A549 (cell line): Measurements from ENCODE around the gene APOL4. TPM values are rescaled to one million over a fixed set of nuclear protein-coding genes. Genes with fewer than 3 reads are reported as not detected.
A peak's percentile ranks its signal among the peaks of the same experiment; 100 is the strongest.

Experiments used
- ATAC-seq, 2 experiments: fragments of 200-7000 bp in 1 of 2; fragments of >200 bp in 1 of 2; cut with Nextera tagmentation in 1 of 2; cut with Tn5 transposase in 1 of 2; 3 replicates each; pipeline versions ENCODE4 v1.8.0 to v1.9.1; 2018 to 2020; ENCODE audit warnings: mild to moderate bottlenecking in 1 of 2, moderate library complexity in 1 of 2
- CTCF ChIA-PET: fragments of 300-600 bp; sonication (Branson Sonifier 250); formaldehyde crosslinking; extraction: SDS; loops from one replicate; lab custom pipeline; 2021; ENCODE audit warnings: antibody characterized with exemption, inconsistent platforms; lab: Yijun Ruan, JAX
- POLR2A ChIA-PET: fragments of 350-600 bp; formaldehyde crosslinking; extraction: SDS; loops from one replicate; lab custom pipeline; 2021; ENCODE audit warnings: antibody characterized with exemption, inconsistent platforms; lab: Yijun Ruan, JAX
- DNase-seq, 2 experiments: peaks; one replicate each; pipeline versions ENCODE4 v3.0.0 to v3.0.0-alpha.2; 2011 to 2016; ENCODE audit warnings: low read depth in 1 of 2, low spot score in 1 of 2
- FAIRE-seq: peaks from 2 replicates; lab custom pipeline; 2011; peaks lifted over from hg19 to GRCh38; lab: Jason Lieb, UNC
- H3K27ac ChIP-seq, 2 experiments: fragments of >200 bp; sonication (Bioruptor Twin); formaldehyde crosslinking; 3 replicates each; pipeline ENCODE4 v1.5.1; 2016 to 2017
- H3K4me1 ChIP-seq: fragments of >200 bp; sonication (Bioruptor Twin); formaldehyde crosslinking; 3 replicates; pipeline ENCODE4 v1.6.1; 2016
- H3K4me2 ChIP-seq: fragments of >200 bp; sonication (Bioruptor Twin); formaldehyde crosslinking; 3 replicates; pipeline ENCODE4 v1.6.1; 2016
- H3K4me3 ChIP-seq: fragments of >200 bp; sonication (Bioruptor Twin); formaldehyde crosslinking; 3 replicates; pipeline ENCODE4 v1.5.1; 2016
- H3K9me3 ChIP-seq: fragments of >200 bp; sonication (Bioruptor Twin); formaldehyde crosslinking; 3 replicates; pipeline ENCODE4 v1.6.1; 2016
- BHLHE40 ChIP-seq: IDR thresholded peaks from 2 replicates; pipeline ENCODE4 v1.6.1; 2012; ENCODE audit warnings: low read depth, low read length, inconsistent platforms
- EP300 ChIP-seq, 2 experiments: fragments of >200 bp; sonication (Bioruptor Twin); formaldehyde crosslinking; IDR thresholded peaks; 2 replicates in 1 of 2; 3 replicates in 1 of 2; pipeline ENCODE4 v1.6.1; 2016 to 2017
- HDAC2 ChIP-seq: fragments of 200-600 bp; sonication (generic); IDR thresholded peaks from 2 replicates; pipeline ENCODE4 v1.6.1; 2016
- HOXB13 ChIP-seq: fragments of 250-450 bp; sonication (Bioruptor Pico); IDR thresholded peaks from 2 replicates; pipeline ENCODE4 v1.5.0; 2020; ENCODE audit warnings: low read depth, mild to moderate bottlenecking, moderate library complexity
- HOXB5 ChIP-seq: fragments of 250-450 bp; sonication (Bioruptor Pico); IDR thresholded peaks from 2 replicates; pipeline ENCODE4 v1.5.0; 2020; ENCODE audit warnings: mild to moderate bottlenecking, moderate library complexity
- KDM1A ChIP-seq: fragments of 200-600 bp; sonication (generic); IDR thresholded peaks from 2 replicates; pipeline ENCODE4 v1.6.1; 2016; ENCODE audit warnings: low read depth, mild to moderate bottlenecking
- MYC ChIP-seq: IDR thresholded peaks from 2 replicates; pipeline ENCODE4 v1.6.1; 2012; ENCODE audit warnings: mild to moderate bottlenecking, inconsistent platforms, low read length, improper control_type of control experiment, borderline replicate concordance
- POLR2AphosphoS2 ChIP-seq: conservative IDR thresholded peaks from 2 replicates; pipeline ENCODE4 v1.6.1; 2012; ENCODE audit warnings: low read length, improper control_type of control experiment, inconsistent platforms
- WGBS: methylation state at CpG from one replicate; pipeline ENCODE4 v1.1.6; 2017; ENCODE audit errors: missing lambda C conversion rate; 5-methylcytosine and 5-hydroxymethylcytosine counted together
- polyA plus RNA-seq, 4 experiments: library from polyadenylated mRNA; depleted of rRNA in 3 of 4; stranded (reverse); fragments of >200 nt; fragmentation: RNase III in 1 of 4; extraction: RNeasy Plus Mini Kit Qiagen cat#74134 plus additional on column Dnase treatment in 1 of 4; gene quantifications; 2 replicates in 3 of 4; 3 replicates in 1 of 4; pipeline ENCODE4 v1.2.3, GENCODE V29; 2011 to 2017
- TF ChIP-seq, protein P1 (sequence below): IDR thresholded peaks from 2 replicates; pipeline ENCODE4 v1.6.1; 2012
- TF ChIP-seq, protein P2 (sequence below): fragments of >200 bp; sonication (Bioruptor Twin); formaldehyde crosslinking; IDR thresholded peaks from 3 replicates; pipeline ENCODE4 v1.5.1; 2016
- TF ChIP-seq, protein P3 (sequence below): fragments of >200 bp; sonication (Bioruptor Twin); formaldehyde crosslinking; IDR thresholded peaks from 3 replicates; pipeline ENCODE4 v1.6.1; 2016
- TF ChIP-seq, protein P4 (sequence below): fragments of 450-650 bp; IDR thresholded peaks from 2 replicates; pipeline ENCODE4 v1.6.1; 2014; ENCODE audit warnings: antibody characterized with exemption
- TF ChIP-seq, protein P5 (sequence below): fragments of 150-350 bp; IDR thresholded peaks from 2 replicates; pipeline ENCODE4 v1.6.1; 2014; ENCODE audit warnings: low read depth, mild to moderate bottlenecking, low read length
- TF ChIP-seq, protein P6 (sequence below): IDR thresholded peaks from 2 replicates; pipeline ENCODE4 v1.6.1; 2012
- TF ChIP-seq, protein P7 (sequence below): fragments of 250-450 bp; sonication (Bioruptor Pico); IDR thresholded peaks from 2 replicates; pipeline ENCODE4 v1.5.0; 2021; ENCODE audit warnings: mild to moderate bottlenecking, moderate library complexity, borderline replicate concordance
- TF ChIP-seq, protein P8 (sequence below): fragments of 200-600 bp; sonication (generic); IDR thresholded peaks from 2 replicates; pipeline ENCODE4 v1.6.1; 2016; ENCODE audit warnings: antibody characterized with exemption, mild to moderate bottlenecking, moderate library complexity

The APOL4 gene
- polyA plus RNA-seq, 2 of the 4 experiments (the other 2 are of a cell fraction): not detected

DNA sequence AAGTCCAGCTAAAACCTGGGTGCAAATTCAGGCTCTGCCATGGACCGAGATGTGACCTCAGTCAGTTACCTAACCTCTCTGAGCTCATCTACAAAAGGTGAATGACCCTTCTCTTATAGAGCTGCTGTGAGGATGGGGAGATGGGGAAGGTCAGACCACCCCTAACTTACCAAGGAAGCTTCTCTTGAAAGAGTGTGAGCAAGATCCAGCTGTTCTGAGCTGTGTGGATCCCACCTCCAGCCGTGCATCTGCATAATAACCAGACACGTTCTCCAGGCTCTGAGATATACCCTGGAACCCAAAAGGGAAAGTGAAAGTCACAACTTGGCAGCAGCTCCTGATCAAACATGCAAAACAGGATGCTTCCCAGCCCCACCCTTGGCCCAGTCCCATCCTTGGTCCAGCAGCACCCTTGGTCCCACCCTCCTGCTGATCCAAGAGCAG lies 41.1 kb downstream of the APOL4 start, which contains the start of gene APOL3:
Gene APOL3, minus strand, starts transcription at position 257 of the 444 bp plus-strand sequence. CDS start 11,700 bp downstream, outside the sequence.
- H3K4me2 ChIP-seq: no peak within 1 kb of the TSS
- H3K4me3 ChIP-seq: no peak within 1 kb of the TSS
- CTCF ChIA-PET: interaction anchor here (0.6 to 1.4 kb wide), 2 partner anchors 16 to 740 kb away, joined by 5 read pairs; no protein-coding TSS in a partner anchor
- no peak within 1 kb of the TSS for H3K27ac ChIP-seq
- WGBS: 77% methylated on average over 3 of the region's 3 CpGs
- ATAC-seq (no peak), DNase-seq (no peak), FAIRE-seq (no peak)
- H3K4me1 ChIP-seq: no peaks in the 10 kb centered on the region
- H3K9me3 ChIP-seq: no peaks in the 10 kb centered on the region
- TF ChIP-seq, protein P1, sequence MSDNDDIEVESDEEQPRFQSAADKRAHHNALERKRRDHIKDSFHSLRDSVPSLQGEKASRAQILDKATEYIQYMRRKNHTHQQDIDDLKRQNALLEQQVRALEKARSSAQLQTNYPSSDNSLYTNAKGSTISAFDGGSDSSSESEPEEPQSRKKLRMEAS: no peak
- TF ChIP-seq, protein P2, sequence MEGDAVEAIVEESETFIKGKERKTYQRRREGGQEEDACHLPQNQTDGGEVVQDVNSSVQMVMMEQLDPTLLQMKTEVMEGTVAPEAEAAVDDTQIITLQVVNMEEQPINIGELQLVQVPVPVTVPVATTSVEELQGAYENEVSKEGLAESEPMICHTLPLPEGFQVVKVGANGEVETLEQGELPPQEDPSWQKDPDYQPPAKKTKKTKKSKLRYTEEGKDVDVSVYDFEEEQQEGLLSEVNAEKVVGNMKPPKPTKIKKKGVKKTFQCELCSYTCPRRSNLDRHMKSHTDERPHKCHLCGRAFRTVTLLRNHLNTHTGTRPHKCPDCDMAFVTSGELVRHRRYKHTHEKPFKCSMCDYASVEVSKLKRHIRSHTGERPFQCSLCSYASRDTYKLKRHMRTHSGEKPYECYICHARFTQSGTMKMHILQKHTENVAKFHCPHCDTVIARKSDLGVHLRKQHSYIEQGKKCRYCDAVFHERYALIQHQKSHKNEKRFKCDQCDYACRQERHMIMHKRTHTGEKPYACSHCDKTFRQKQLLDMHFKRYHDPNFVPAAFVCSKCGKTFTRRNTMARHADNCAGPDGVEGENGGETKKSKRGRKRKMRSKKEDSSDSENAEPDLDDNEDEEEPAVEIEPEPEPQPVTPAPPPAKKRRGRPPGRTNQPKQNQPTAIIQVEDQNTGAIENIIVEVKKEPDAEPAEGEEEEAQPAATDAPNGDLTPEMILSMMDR: no peak
- TF ChIP-seq EP300 (IDR thresholded peaks at IDR 0.05) (no peak), KDM1A (no peak)
- TF ChIP-seq, protein P3, sequence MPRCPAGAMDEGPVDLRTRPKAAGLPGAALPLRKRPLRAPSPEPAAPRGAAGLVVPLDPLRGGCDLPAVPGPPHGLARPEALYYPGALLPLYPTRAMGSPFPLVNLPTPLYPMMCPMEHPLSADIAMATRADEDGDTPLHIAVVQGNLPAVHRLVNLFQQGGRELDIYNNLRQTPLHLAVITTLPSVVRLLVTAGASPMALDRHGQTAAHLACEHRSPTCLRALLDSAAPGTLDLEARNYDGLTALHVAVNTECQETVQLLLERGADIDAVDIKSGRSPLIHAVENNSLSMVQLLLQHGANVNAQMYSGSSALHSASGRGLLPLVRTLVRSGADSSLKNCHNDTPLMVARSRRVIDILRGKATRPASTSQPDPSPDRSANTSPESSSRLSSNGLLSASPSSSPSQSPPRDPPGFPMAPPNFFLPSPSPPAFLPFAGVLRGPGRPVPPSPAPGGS: no peak
- POLR2A ChIA-PET: no interaction called here

DNA sequence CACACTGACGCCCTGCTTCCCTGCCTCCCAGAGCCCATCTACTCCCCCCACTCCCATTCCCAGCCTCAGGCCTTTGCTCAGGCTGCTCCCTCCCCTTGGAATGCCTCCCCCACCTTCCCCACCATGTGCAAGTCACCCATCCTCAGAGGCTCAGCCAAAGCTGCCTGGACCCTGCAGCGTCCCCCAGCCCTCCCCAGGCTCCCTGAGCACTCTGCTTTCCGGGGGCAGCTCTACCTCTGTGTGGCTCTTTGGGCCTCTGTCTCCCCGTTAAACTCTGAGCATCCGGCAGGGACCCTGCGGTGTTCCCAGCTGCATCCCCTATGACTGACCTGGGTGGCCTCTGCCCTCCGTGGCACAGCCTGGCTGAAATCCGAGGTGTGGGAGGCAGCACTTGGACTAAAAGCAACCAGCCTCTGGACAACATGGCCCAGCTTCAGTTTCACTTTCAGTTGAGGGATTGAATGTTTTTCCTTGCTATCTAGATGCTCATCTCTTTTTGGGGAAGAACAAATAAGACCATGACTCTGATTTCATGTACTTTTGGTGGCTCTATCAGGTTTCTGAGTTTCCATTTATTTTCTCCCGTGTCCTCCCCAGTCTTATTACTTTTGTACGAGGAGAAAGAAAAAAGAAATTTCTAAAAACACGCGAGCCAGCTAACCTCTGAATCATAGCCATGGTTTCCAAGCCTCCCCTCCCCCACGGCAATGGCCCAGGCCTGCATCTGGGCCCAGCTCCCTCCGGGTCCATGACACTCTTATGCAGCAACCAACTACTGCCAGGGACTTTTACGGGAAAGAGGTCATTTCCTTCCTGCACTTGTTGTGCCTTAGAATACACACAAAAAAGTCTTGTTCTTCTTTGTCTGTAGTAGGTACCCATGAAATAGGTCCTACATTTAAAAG lies 44.8 kb downstream of the APOL4 start:
- Histone ChIP-seq H3K9me3 (0 out of 3 replicates have a peak, but pooled peaks cover 3% of the 10 kb centered on the region), H3K4me1 (no peaks in the 10 kb centered on the region), H3K27ac (peak overlapping the region in 1 of 2 experiments; percentile 26; a peak in 1 of 6 replicates), H3K4me2 (peak overlapping the region; percentile 33), H3K4me3 (no peak overlapping the region)
- 79% methylated on average over 14 of the region's 15 CpGs for WGBS
- ChIA-PET CTCF (interaction anchor here (0.6 kb wide), 1 partner anchor 16 kb away, joined by 3 read pairs; no protein-coding TSS in a partner anchor), POLR2A (no interaction called here)
- no peak for FAIRE-seq
- ATAC-seq: no peak
- no peak for TF ChIP-seq BHLHE40
- DNase-seq: no peak

DNA sequence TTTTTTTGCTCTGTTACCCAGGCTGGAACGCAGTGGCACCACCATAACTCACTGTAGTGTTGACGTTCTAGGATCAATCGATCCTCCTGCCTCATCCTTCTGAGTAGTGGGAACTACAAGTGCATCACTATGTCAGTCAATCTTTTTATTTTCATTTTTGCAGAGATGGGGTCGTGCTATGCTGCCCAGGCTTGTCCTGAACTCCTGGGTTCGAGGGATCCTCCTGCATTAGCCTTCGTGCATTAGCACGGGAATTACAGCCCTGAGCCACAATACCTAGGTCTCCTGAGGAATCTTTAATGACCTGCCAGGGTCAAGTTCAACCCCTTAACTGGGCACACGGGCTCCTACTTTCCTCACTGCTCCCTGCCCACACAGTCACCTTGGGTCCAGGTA lies 45.5 kb downstream of the APOL4 start:
- Histone ChIP-seq H3K4me2 (no peak overlapping the region), H3K27ac (no peak overlapping the region; a peak in 1 of 6 replicates), H3K9me3 (0 out of 3 replicates have a peak, but pooled peaks cover 6% of the 10 kb centered on the region), H3K4me3 (no peak overlapping the region), H3K4me1 (no peaks in the 10 kb centered on the region)
- no peak for DNase-seq
- CTCF ChIA-PET: interaction anchor here (0.6 to 0.9 kb wide), 3 partner anchors 13 to 121 kb away, joined by 3 read pairs; no protein-coding TSS in a partner anchor
- no peak for ATAC-seq
- FAIRE-seq: no peak
- POLR2A ChIA-PET: no interaction called here
- TF ChIP-seq, protein P4, sequence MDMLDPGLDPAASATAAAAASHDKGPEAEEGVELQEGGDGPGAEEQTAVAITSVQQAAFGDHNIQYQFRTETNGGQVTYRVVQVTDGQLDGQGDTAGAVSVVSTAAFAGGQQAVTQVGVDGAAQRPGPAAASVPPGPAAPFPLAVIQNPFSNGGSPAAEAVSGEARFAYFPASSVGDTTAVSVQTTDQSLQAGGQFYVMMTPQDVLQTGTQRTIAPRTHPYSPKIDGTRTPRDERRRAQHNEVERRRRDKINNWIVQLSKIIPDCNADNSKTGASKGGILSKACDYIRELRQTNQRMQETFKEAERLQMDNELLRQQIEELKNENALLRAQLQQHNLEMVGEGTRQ: no peak
- TF ChIP-seq, protein P5, sequence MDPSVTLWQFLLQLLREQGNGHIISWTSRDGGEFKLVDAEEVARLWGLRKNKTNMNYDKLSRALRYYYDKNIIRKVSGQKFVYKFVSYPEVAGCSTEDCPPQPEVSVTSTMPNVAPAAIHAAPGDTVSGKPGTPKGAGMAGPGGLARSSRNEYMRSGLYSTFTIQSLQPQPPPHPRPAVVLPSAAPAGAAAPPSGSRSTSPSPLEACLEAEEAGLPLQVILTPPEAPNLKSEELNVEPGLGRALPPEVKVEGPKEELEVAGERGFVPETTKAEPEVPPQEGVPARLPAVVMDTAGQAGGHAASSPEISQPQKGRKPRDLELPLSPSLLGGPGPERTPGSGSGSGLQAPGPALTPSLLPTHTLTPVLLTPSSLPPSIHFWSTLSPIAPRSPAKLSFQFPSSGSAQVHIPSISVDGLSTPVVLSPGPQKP: no peak
- no peak for TF ChIP-seq HOXB13 (CRISPR knock-in tag)
- TF ChIP-seq, protein P6, sequence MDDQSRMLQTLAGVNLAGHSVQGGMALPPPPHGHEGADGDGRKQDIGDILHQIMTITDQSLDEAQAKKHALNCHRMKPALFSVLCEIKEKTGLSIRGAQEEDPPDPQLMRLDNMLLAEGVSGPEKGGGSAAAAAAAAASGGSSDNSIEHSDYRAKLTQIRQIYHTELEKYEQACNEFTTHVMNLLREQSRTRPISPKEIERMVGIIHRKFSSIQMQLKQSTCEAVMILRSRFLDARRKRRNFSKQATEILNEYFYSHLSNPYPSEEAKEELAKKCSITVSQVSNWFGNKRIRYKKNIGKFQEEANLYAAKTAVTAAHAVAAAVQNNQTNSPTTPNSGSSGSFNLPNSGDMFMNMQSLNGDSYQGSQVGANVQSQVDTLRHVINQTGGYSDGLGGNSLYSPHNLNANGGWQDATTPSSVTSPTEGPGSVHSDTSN: no peak
- no peak for TF ChIP-seq POLR2AphosphoS2
- no peak for TF ChIP-seq HOXB5 (CRISPR knock-in tag)
- no peak for TF ChIP-seq MYC
- TF ChIP-seq, protein P1: no peak
- TF ChIP-seq, protein P7, sequence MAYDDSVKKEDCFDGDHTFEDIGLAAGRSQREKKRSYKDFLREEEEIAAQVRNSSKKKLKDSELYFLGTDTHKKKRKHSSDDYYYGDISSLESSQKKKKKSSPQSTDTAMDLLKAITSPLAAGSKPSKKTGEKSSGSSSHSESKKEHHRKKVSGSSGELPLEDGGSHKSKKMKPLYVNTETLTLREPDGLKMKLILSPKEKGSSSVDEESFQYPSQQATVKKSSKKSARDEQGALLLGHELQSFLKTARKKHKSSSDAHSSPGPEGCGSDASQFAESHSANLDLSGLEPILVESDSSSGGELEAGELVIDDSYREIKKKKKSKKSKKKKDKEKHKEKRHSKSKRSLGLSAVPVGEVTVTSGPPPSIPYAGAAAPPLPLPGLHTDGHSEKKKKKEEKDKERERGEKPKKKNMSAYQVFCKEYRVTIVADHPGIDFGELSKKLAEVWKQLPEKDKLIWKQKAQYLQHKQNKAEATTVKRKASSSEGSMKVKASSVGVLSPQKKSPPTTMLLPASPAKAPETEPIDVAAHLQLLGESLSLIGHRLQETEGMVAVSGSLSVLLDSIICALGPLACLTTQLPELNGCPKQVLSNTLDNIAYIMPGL (CRISPR knock-in tag): no peak
- TF ChIP-seq, protein P8, sequence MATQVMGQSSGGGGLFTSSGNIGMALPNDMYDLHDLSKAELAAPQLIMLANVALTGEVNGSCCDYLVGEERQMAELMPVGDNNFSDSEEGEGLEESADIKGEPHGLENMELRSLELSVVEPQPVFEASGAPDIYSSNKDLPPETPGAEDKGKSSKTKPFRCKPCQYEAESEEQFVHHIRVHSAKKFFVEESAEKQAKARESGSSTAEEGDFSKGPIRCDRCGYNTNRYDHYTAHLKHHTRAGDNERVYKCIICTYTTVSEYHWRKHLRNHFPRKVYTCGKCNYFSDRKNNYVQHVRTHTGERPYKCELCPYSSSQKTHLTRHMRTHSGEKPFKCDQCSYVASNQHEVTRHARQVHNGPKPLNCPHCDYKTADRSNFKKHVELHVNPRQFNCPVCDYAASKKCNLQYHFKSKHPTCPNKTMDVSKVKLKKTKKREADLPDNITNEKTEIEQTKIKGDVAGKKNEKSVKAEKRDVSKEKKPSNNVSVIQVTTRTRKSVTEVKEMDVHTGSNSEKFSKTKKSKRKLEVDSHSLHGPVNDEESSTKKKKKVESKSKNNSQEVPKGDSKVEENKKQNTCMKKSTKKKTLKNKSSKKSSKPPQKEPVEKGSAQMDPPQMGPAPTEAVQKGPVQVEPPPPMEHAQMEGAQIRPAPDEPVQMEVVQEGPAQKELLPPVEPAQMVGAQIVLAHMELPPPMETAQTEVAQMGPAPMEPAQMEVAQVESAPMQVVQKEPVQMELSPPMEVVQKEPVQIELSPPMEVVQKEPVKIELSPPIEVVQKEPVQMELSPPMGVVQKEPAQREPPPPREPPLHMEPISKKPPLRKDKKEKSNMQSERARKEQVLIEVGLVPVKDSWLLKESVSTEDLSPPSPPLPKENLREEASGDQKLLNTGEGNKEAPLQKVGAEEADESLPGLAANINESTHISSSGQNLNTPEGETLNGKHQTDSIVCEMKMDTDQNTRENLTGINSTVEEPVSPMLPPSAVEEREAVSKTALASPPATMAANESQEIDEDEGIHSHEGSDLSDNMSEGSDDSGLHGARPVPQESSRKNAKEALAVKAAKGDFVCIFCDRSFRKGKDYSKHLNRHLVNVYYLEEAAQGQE: no peak
- TF ChIP-seq HDAC2: no peak
- WGBS: 72% methylated on average over 8 of the region's 8 CpGs
